ENCODE data around the gene STX2. TPM values are rescaled to one million over a fixed set of nuclear protein-coding genes. Genes with fewer than 3 reads are reported as not detected.
"Not testable (repeated sequence)": the region's sequence is repeated elsewhere in the genome, so short reads cannot be mapped to it uniquely, and the experiment has no call there.

Gene STX2
- 10 to 100 TPM; 27.3 to 33.5 TPM for total RNA-seq
- 39.5 TPM for polyA plus RNA-seq (ENCODE audit: insufficient read depth, low read depth, low replicate concordance)
- long read RNA-seq, donor 1, partial matches to known transcripts, result 0 of 4 reads
- long read RNA-seq, donor 1, other reads (novel, unspliced or antisense), result 0 of 4 reads
- long read RNA-seq, donor 2, partial matches to known transcripts, result 0 of 1 reads
- long read RNA-seq, donor 2, other reads (novel, unspliced or antisense), result 0 of 1 reads

DNA sequence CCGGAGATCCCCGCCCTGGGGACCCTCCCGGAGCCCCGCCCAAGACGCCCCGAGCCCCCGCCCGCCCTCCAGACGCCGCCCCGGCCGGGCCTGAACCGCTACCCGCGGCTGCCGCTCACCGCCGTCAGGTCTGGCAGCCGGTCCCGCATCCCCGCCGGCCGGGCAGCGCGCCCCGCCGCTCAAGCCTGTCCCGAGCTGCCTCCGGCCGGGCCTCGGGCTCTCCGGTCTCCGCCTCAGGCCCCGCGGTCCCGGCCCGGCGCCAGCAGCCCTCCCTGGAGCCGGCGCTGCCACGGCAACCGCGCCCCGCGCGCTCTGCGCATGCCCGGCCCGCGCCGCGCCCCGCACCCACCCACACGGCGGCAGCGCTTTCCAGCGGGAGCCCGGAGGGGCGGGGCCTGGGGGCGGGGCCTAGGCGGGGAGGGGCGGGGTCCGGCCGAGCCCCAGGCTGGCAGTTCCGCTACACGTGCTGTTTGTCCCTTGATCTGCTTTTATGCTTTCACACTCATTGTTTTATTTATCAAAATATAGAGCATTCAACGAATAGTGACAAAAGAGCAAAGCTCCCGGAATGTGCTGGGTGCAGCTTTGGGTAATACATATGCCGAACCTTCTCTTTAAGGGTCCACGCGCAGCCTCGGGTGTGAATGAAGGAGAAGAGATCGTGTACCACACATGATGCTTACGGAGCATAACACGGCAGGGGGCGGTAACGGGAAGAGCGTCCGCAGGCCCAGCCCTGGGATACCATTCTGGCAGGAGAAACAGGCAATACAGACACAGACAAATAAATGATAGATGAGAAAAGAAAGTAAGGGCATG, at the start of gene STX2:
TSS of gene STX2 (minus strand) at position 300 of the 819 bp plus-strand sequence. CDS start at position 149, 151 bp downstream.
- Histone ChIP-seq H3K9me3 (no peaks in the 10 kb centered on the region), H3K4me1 (peaks cover 13% of the 10 kb centered on the region), H3K4me3 (peak within 1 kb of the TSS; percentile 77 to 95), H3K36me3 (ENCODE audit: low read depth, missing control alignments) (no peaks in the 10 kb centered on the region), H3K27me3 (no peaks in the 10 kb centered on the region), H3K27ac (peak within 1 kb of the TSS; percentile 55 to 77)
- 0 to 1% methylated on average over 32 to 60 of the region's 79 CpGs for WGBS, 2 donors
- DNase-seq, result peak; percentile 88
- intact Hi-C loops (cut with DNase I; ENCODE audit: low total_unique reads), result no loop called here
- TF ChIP-seq, protein P1, sequence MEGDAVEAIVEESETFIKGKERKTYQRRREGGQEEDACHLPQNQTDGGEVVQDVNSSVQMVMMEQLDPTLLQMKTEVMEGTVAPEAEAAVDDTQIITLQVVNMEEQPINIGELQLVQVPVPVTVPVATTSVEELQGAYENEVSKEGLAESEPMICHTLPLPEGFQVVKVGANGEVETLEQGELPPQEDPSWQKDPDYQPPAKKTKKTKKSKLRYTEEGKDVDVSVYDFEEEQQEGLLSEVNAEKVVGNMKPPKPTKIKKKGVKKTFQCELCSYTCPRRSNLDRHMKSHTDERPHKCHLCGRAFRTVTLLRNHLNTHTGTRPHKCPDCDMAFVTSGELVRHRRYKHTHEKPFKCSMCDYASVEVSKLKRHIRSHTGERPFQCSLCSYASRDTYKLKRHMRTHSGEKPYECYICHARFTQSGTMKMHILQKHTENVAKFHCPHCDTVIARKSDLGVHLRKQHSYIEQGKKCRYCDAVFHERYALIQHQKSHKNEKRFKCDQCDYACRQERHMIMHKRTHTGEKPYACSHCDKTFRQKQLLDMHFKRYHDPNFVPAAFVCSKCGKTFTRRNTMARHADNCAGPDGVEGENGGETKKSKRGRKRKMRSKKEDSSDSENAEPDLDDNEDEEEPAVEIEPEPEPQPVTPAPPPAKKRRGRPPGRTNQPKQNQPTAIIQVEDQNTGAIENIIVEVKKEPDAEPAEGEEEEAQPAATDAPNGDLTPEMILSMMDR (IDR thresholded peaks at IDR 0.05), result no peak
- TF ChIP-seq POLR2A (IDR thresholded peaks at IDR 0.05), result no peak

DNA sequence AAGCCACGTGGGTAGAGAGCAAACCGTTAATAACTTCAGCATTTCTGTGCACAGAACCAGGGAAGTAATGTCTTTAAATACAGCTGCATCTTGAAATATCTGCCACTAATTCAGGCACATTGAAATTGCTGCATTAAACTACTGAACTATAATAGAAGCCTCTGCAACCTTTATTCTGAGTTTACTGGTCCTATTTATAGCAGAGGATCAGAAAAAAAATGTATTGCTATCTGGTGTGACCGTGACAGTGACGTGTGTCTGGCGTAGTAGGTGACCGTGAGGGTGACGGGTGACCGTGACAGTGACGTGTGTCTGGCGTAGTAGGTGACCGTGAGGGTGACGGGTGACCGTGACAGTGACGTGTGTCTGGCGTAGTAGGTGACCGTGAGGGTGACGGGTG, 48.1 kb upstream of the STX2 start:
- H3K9me3 ChIP-seq; H3K4me1 ChIP-seq; intact Hi-C loops (cut with DNase I; ENCODE audit: low total_unique reads); H3K27ac ChIP-seq; H3K27me3 ChIP-seq; DNase-seq; H3K36me3 ChIP-seq (ENCODE audit: low read depth, missing control alignments); H3K4me3 ChIP-seq: not testable (repeated sequence)
- 88 to 90% methylated on average over 11 to 14 of the region's 17 CpGs for WGBS, 2 donors

- 86 to 94% methylated on average over 1 of the region's 1 CpG for WGBS, 2 donors
- Histone ChIP-seq H3K27me3 (no peaks in the 10 kb centered on the region), H3K9me3 (no peaks in the 10 kb centered on the region), H3K27ac (no peak overlapping the region), H3K4me1 (no peaks in the 10 kb centered on the region), H3K4me3 (no peak overlapping the region), H3K36me3 (ENCODE audit: low read depth, missing control alignments) (no peaks in the 10 kb centered on the region)
- intact Hi-C loops (cut with DNase I; ENCODE audit: low total_unique reads), result no loop called here
- no peak for DNase-seq
- TF ChIP-seq POLR2A (IDR thresholded peaks at IDR 0.05), result no peak
- TF ChIP-seq, protein P1 (IDR thresholded peaks at IDR 0.05), result no peak
Observed at GRCh38 chr12:130881548-130881947, 42.5 kb upstream of the STX2 start.

GRCh38 chr12:130881046-130881445, 42.0 kb upstream of the STX2 start:
- Histone ChIP-seq H3K4me1 (no peaks in the 10 kb centered on the region), H3K27ac (no peak overlapping the region), H3K36me3 (ENCODE audit: low read depth, missing control alignments) (no peaks in the 10 kb centered on the region), H3K27me3 (no peaks in the 10 kb centered on the region), H3K4me3 (no peak overlapping the region), H3K9me3 (no peaks in the 10 kb centered on the region)
- TF ChIP-seq, protein P1 (IDR thresholded peaks at IDR 0.05), result no peak
- DNase-seq, result no peak
- 88 to 92% methylated on average over 5 of the region's 5 CpGs for WGBS, 2 donors
- intact Hi-C loops (cut with DNase I; ENCODE audit: low total_unique reads), result no loop called here

DNA sequence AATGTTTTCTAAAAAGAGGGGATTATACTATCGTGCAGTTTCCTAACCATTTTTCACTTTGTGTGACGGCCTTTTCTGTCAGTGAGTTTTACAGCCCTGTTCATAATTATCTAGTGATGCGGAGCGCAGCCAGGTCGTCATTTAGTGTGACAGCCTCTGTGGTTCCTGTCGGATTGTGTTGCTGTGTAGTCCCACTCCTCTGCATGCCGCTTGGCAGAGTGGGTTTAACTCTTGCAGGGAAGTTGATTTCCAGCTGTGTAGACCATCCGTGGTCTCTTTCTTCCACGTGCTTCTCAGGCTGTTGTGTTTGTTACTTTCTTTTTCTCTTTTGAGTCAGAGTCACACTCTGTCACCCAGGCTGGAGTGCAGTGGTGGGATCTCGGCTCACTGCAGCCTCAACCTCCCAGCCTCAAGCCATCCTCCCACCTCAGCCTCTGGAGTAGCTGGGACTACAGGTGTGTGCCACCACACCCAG, 41.4 kb upstream of the STX2 start:
- H3K4me3 ChIP-seq, result no peak overlapping the region
- H3K4me1 ChIP-seq, result no peaks in the 10 kb centered on the region
- H3K9me3 ChIP-seq, result no peaks in the 10 kb centered on the region
- 45 to 53% methylated on average over 10 of the region's 10 CpGs for WGBS, 2 donors
- H3K27ac ChIP-seq, result no peak overlapping the region
- intact Hi-C loops (cut with DNase I; ENCODE audit: low total_unique reads), result no loop called here
- H3K36me3 ChIP-seq (ENCODE audit: low read depth, missing control alignments), result no peaks in the 10 kb centered on the region
- no peak for DNase-seq
- TF ChIP-seq, protein P1 (IDR thresholded peaks at IDR 0.05), result no peak
- no peak for TF ChIP-seq POLR2A (IDR thresholded peaks at IDR 0.05)
- no peaks in the 10 kb centered on the region for H3K27me3 ChIP-seq

Data from testis (tissue), 5 donors.